ENCODE results near the gene MDC1. TPM values are rescaled to one million over a fixed set of nuclear protein-coding genes. Genes with fewer than 3 reads are reported as not detected.
A peak's percentile ranks its signal among the peaks of the same experiment; 100 is the strongest.

The MDC1 gene
- total and polyA plus RNA-seq, 2 of the 13 experiments (the other 11 are each of a cell fraction or from before 2014, with no cell fraction given): 8.4 to 14.0 TPM

DNA sequence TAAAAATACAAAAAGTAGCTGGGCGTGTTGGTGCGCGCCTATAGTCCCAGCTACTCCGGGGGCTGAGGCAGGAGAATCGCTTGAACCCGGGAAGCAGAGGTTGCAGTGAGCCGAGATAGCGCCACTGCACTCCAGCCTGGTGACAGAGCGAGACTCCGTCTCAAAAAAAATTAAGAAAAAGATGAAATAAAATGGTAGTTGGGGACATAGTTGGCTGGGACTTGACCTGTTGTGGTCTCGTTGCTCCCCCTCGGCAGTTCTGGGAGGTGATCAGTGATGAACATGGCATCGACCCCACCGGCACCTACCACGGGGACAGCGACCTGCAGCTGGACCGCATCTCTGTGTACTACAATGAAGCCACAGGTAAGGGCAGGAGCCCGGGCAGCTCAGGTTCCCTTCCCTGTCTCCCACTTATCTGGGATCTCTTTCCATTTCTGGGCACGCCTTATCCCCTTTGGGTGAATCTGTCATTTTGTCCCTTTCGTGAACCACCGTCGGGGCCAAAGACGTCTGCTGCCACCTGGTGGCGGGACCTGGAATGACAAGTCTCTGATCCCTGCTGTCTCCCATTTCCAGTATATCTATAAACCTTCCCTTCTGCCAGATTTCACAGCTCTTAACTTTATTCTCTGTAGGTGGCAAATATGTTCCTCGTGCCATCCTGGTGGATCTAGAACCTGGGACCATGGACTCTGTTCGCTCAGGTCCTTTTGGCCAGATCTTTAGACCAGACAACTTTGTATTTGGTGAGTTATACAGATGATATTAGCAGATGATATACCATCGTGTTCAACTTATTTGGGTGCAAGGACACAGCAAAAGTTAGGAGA is 5.4 kb upstream of the MDC1 start (continued):
- no peak for TF ChIP-seq ZFP90 (CRISPR knock-in tag; IDR thresholded peaks at IDR 0.05; ENCODE audit: borderline replicate concordance)
- TF ChIP-seq PAF1 (CRISPR knock-in tag; IDR thresholded peaks at IDR 0.05): 0 out of 2 replicates have a peak, but pooled peaks have one; percentile 81
- TF ChIP-seq HMGXB4 (CRISPR knock-in tag; IDR thresholded peaks at IDR 0.05; ENCODE audit: borderline replicate concordance in 1 of 2, low read depth in 1 of 2): peak; percentile 61 to 79; a peak in 3 of 4 replicates
- TF ChIP-seq, protein P1, sequence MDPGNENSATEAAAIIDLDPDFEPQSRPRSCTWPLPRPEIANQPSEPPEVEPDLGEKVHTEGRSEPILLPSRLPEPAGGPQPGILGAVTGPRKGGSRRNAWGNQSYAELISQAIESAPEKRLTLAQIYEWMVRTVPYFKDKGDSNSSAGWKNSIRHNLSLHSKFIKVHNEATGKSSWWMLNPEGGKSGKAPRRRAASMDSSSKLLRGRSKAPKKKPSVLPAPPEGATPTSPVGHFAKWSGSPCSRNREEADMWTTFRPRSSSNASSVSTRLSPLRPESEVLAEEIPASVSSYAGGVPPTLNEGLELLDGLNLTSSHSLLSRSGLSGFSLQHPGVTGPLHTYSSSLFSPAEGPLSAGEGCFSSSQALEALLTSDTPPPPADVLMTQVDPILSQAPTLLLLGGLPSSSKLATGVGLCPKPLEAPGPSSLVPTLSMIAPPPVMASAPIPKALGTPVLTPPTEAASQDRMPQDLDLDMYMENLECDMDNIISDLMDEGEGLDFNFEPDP (CRISPR knock-in tag; conservative IDR thresholded peaks at IDR 0.05): 0 out of 2 replicates have a peak, but pooled peaks have one; percentile 95
- TF ChIP-seq, protein P2, sequence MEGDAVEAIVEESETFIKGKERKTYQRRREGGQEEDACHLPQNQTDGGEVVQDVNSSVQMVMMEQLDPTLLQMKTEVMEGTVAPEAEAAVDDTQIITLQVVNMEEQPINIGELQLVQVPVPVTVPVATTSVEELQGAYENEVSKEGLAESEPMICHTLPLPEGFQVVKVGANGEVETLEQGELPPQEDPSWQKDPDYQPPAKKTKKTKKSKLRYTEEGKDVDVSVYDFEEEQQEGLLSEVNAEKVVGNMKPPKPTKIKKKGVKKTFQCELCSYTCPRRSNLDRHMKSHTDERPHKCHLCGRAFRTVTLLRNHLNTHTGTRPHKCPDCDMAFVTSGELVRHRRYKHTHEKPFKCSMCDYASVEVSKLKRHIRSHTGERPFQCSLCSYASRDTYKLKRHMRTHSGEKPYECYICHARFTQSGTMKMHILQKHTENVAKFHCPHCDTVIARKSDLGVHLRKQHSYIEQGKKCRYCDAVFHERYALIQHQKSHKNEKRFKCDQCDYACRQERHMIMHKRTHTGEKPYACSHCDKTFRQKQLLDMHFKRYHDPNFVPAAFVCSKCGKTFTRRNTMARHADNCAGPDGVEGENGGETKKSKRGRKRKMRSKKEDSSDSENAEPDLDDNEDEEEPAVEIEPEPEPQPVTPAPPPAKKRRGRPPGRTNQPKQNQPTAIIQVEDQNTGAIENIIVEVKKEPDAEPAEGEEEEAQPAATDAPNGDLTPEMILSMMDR (CRISPR knock-in tag; IDR thresholded peaks at IDR 0.05): peak; percentile 96
- peak; percentile 5; the same call in 1 of the 2 replicates for TF ChIP-seq POLR2AphosphoS5 (IDR thresholded peaks at IDR 0.05; ENCODE audit: low read depth, low read length)
- TF ChIP-seq FOSL2 (CRISPR knock-in tag; IDR thresholded peaks at IDR 0.05): peak; percentile 45; the same call in 1 of the 2 replicates
- TF ChIP-seq THAP11 (CRISPR knock-in tag; IDR thresholded peaks at IDR 0.05): peak; percentile 49
- 0 out of 2 replicates have a peak, but pooled peaks have one; percentile 41 for TF ChIP-seq ZNF317 (CRISPR knock-in tag; IDR thresholded peaks at IDR 0.05)
- TF ChIP-seq, protein P3, sequence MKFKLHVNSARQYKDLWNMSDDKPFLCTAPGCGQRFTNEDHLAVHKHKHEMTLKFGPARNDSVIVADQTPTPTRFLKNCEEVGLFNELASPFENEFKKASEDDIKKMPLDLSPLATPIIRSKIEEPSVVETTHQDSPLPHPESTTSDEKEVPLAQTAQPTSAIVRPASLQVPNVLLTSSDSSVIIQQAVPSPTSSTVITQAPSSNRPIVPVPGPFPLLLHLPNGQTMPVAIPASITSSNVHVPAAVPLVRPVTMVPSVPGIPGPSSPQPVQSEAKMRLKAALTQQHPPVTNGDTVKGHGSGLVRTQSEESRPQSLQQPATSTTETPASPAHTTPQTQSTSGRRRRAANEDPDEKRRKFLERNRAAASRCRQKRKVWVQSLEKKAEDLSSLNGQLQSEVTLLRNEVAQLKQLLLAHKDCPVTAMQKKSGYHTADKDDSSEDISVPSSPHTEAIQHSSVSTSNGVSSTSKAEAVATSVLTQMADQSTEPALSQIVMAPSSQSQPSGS (CRISPR knock-in tag; IDR thresholded peaks at IDR 0.05): 0 out of 2 replicates have a peak, but pooled peaks have one; percentile 36
- TF ChIP-seq ZNF605 (CRISPR knock-in tag; IDR thresholded peaks at IDR 0.05): no peak
- TF ChIP-seq TOE1 (CRISPR knock-in tag; IDR thresholded peaks at IDR 0.05): no peak; the same call in 1 of the 2 replicates
- peak; percentile 35; the same call in 1 of the 2 replicates for TF ChIP-seq BHLHE40 (IDR thresholded peaks at IDR 0.05; ENCODE audit: low read length)
- peak; percentile 65; the same call in 1 of the 2 replicates for TF ChIP-seq ZNF777 (CRISPR knock-in tag; IDR thresholded peaks at IDR 0.05)
- TF ChIP-seq, protein P4, sequence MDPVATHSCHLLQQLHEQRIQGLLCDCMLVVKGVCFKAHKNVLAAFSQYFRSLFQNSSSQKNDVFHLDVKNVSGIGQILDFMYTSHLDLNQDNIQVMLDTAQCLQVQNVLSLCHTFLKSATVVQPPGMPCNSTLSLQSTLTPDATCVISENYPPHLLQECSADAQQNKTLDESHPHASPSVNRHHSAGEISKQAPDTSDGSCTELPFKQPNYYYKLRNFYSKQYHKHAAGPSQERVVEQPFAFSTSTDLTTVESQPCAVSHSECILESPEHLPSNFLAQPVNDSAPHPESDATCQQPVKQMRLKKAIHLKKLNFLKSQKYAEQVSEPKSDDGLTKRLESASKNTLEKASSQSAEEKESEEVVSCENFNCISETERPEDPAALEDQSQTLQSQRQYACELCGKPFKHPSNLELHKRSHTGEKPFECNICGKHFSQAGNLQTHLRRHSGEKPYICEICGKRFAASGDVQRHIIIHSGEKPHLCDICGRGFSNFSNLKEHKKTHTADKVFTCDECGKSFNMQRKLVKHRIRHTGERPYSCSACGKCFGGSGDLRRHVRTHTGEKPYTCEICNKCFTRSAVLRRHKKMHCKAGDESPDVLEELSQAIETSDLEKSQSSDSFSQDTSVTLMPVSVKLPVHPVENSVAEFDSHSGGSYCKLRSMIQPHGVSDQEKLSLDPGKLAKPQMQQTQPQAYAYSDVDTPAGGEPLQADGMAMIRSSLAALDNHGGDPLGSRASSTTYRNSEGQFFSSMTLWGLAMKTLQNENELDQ (CRISPR knock-in tag; IDR thresholded peaks at IDR 0.05; ENCODE audit: borderline replicate concordance): no peak

All from HepG2 (cell line).